Lower lobe of right lung (tissue), 2 donors: Measurements from ENCODE around the gene ARHGAP40. TPM values are rescaled to one million over a fixed set of nuclear protein-coding genes. Genes with fewer than 3 reads are reported as not detected.

Source experiments
- ATAC-seq, 2 donors: fragments of 200-7000 bp; cut with Tn5 transposase; one replicate each; pipeline ENCODE4 v1.9.1; 2020 to 2022; ENCODE audit warnings: mild to moderate bottlenecking in 2 of 2, moderate library complexity in 2 of 2
- DNase-seq: peaks from one replicate; pipeline ENCODE4 v3.0.0-alpha.2; 2020
- H3K27ac ChIP-seq: fragments of 200-600 bp; one replicate; pipeline ENCODE4 v1.8.0; 2022
- H3K27me3 ChIP-seq: fragments of 200-600 bp; one replicate; pipeline ENCODE4 v1.8.0; 2022; ENCODE audit warnings: low read depth
- H3K36me3 ChIP-seq: fragments of 200-600 bp; one replicate; pipeline ENCODE4 v1.8.0; 2022; ENCODE audit warnings: mild to moderate bottlenecking
- H3K4me1 ChIP-seq: fragments of 200-600 bp; one replicate; pipeline ENCODE4 v1.8.0; 2022
- H3K4me3 ChIP-seq: fragments of 200-600 bp; one replicate; pipeline ENCODE4 v1.8.0; 2022; ENCODE audit warnings: mild to moderate bottlenecking
- H3K9me3 ChIP-seq: fragments of 200-600 bp; one replicate; pipeline ENCODE4 v1.8.0; 2022
- CTCF ChIP-seq: fragments of 200-600 bp; IDR thresholded peaks from one replicate; pipeline ENCODE4 v1.8.0; 2022; ENCODE audit warnings: antibody characterized with exemption, mild to moderate bottlenecking
- intact Hi-C: fragments of 100-400 bp; cut with DNase I; formaldehyde crosslinking; loops from one replicate; pipeline ENCODE4 v1.11.0; 2022
- total RNA-seq: library from RNA; stranded (reverse); fragmentation: NEBNext Ultra II Directional; extraction: Animal tissue kit (Norgen Biotek cat#: 25700); gene quantifications from one replicate; pipeline ENCODE4 v1.2.1, GENCODE V29; 2021
- donor health status: DM: no; HTN: yes; CAD: no; lungs with severe emphysema.

ARHGAP40 gene
- total RNA-seq, 1 donor from 2014 or later, result 0.83 TPM

DNA sequence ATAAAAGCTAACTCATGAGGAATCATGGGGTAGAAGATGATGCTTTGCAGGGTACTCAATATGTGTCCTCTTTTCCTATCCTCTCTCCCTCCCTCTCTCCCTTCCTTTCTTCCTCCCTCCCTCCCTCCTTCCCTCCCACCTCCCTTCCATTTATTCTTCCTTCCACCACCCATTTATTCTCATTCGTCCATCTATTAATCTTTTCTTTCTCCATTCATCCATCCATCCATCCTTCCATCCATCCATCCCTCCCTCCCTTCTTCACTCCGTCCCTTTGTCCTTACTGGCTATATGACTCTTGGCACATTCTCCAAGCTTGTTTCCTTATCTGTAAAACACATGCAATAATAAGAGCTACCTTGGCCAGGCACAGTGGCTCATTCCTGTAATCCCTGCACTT lies 40.9 kb downstream of the ARHGAP40 start:
- no peak for TF ChIP-seq CTCF
- no peak overlapping the region for H3K4me3 ChIP-seq
- peaks cover 9% of the 10 kb centered on the region for H3K4me1 ChIP-seq
- no peak for DNase-seq
- H3K9me3 ChIP-seq, result no peaks in the 10 kb centered on the region
- peaks cover 16% of the 10 kb centered on the region for H3K27me3 ChIP-seq
- intact Hi-C loops, result no loop called here
- ATAC-seq, result no peak
- H3K36me3 ChIP-seq, result no peaks in the 10 kb centered on the region
- H3K27ac ChIP-seq, result no peak overlapping the region

DNA sequence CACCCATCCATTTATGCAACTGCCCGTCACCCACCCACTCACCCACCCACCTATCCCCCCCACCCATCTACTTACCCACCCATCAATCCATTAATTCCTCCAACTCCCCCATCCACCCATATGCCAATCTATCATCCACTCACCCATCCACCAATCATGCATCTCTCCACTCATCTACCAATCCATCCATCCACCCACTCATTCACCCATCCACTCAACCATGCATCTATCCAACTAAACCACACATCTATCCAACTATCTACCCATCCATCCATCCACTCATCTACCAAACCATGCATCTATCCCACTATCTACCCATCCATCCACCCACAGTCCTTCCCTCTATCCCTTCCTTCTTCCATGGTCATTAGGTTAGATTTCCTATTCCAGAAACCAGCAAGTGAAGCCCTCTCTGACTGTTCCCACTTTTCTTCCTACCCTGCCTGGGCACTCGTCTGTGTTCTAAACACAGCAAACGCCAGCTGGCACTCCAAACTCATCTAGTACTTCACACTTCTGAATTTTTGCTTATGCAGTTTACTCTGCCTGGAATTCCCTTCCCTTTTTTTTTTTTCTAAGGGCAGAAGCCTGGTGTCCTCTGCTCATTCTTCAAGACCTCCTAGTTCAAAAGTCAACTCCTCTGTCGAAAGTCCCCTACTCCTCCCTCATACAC lies 43.1 kb downstream of the ARHGAP40 start:
- H3K4me1 ChIP-seq, result peaks cover 9% of the 10 kb centered on the region
- intact Hi-C loops, result no loop called here
- TF ChIP-seq CTCF, result no peak
- ATAC-seq (no peak), DNase-seq (no peak)
- no peaks in the 10 kb centered on the region for H3K9me3 ChIP-seq
- H3K27ac ChIP-seq, result no peak overlapping the region
- H3K27me3 ChIP-seq, result peaks cover 24% of the 10 kb centered on the region
- no peak overlapping the region for H3K4me3 ChIP-seq
- H3K36me3 ChIP-seq, result no peaks in the 10 kb centered on the region

DNA sequence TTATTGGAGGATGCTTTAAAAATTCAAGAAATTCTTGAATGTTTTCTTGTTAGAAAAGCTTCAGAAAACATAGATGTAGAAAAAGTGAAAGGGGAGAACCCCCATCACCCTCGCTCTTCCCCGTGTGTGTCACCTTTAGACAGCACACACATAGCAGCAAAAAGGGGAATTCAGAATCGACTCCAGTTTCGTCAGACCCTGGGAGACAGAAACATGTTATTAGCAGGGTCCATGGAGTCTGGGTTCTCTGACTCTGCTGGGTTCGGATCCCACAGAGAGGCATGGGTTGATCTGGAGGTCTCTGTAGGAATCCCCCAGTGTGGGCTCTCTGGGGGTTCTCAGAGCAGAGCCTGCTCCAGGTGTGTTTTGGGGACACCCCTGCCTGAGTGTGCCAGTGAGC lies 43.7 kb downstream of the ARHGAP40 start:
- H3K27ac ChIP-seq, result no peak overlapping the region
- H3K36me3 ChIP-seq, result no peaks in the 10 kb centered on the region
- intact Hi-C loops, result no loop called here
- peaks cover 9% of the 10 kb centered on the region for H3K4me1 ChIP-seq
- H3K4me3 ChIP-seq, result no peak overlapping the region
- no peak for TF ChIP-seq CTCF
- peak in 1 of 2 donors; percentile 17 for ATAC-seq
- peaks cover 30% of the 10 kb centered on the region for H3K27me3 ChIP-seq
- DNase-seq, result no peak
- H3K9me3 ChIP-seq, result no peaks in the 10 kb centered on the region

- peak; percentile 92 to 93 for ATAC-seq
- peak; percentile 83 for DNase-seq
- H3K4me3 ChIP-seq, result peak overlapping the region; percentile 27
- H3K9me3 ChIP-seq, result no peaks in the 10 kb centered on the region
- H3K36me3 ChIP-seq, result no peaks in the 10 kb centered on the region
- H3K27ac ChIP-seq, result no peak overlapping the region
- H3K4me1 ChIP-seq, result peaks cover 9% of the 10 kb centered on the region
- intact Hi-C loops, result no loop called here
- TF ChIP-seq CTCF, result peak; percentile 95
- H3K27me3 ChIP-seq, result peaks cover 39% of the 10 kb centered on the region
Measured at GRCh38 chr20:38645980-38646858, 44.6 kb downstream of the ARHGAP40 start.

DNA sequence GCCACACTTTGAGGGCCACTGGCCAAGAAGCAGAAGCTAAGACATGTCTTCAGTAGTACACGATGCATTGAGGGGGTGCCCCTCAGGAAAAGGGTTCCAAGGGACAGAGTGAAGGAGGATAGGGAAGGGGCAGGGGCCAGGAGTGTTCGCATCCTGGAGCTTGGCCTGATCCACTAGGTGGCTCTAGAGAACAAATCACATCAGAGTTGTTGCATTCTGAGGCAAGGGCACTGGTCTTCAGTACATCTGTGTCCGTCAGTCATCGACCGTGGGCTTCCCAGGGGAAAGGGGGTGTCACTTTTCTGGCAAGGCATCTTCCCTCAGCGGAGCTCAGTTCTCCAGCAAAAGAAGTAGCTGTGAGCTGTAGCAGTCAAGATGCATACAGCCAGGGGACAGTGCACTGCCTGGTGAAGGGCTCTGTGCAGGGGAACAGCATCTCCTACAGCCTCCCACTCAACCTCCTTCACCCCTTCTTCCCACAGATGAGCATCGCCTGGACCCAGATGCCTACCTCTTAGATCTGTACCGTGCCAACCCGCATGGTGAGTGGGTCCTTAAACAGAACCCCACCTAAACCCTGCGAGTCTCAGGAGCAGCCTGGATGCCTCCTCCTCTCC lies 47.8 kb downstream of the ARHGAP40 start:
- DNase-seq (no peak), ATAC-seq (no peak)
- Histone ChIP-seq H3K4me1 (peaks cover 9% of the 10 kb centered on the region), H3K27ac (no peak overlapping the region), H3K9me3 (no peaks in the 10 kb centered on the region), H3K27me3 (peaks cover 30% of the 10 kb centered on the region), H3K4me3 (no peak overlapping the region), H3K36me3 (no peaks in the 10 kb centered on the region)
- intact Hi-C loops, result no loop called here
- peak; percentile 21 for TF ChIP-seq CTCF
